Natural killer cell treated with Interleukin-12 subunit alpha and Interleukin-12 subunit beta and Interleukin-15 and Interleukin-18, amount 100 ng/mL, for 72 hours (primary cell): ENCODE measurements around the gene TMEM158. TPM values are rescaled to one million over a fixed set of nuclear protein-coding genes. Genes with fewer than 3 reads are reported as not detected.

Source experiments
- ATAC-seq, 2 donors: fragments of 150-1000 bp; cut with Tn5 transposase in 1 of 2; sonication (Bioruptor Pico), chemical (Tn5 transposase) in 1 of 2; 2 replicates each; pipeline ENCODE4 v1.10.0; 2021
- DNase-seq: peaks from one replicate; pipeline ENCODE4 v3.0.0; 2022; ENCODE audit warnings: low spot score
- H3K27ac Mint-ChIP-seq, 2 donors: 1 replicate in 1 of 2; 2 replicates in 1 of 2; pipeline ENCODE4 v1.8.0; 2022; ENCODE audit warnings: mixed read lengths in 2 of 2, mild to moderate bottlenecking in 1 of 2, moderate library complexity in 1 of 2
- H3K27me3 Mint-ChIP-seq, 2 donors: 1 replicate in 1 of 2; 2 replicates in 1 of 2; pipeline ENCODE4 v1.8.0; 2022; ENCODE audit warnings: mixed read lengths in 2 of 2
- H3K36me3 Mint-ChIP-seq: one replicate; pipeline ENCODE4 v1.8.0; 2022; ENCODE audit warnings: mixed read lengths
- H3K4me1 Mint-ChIP-seq, 2 donors: 1 replicate in 1 of 2; 2 replicates in 1 of 2; pipeline ENCODE4 v1.8.0; 2022; ENCODE audit warnings: low read depth in 2 of 2, mixed read lengths in 2 of 2, mild to moderate bottlenecking in 1 of 2
- H3K4me3 Mint-ChIP-seq: one replicate; pipeline ENCODE4 v1.8.0; 2022; ENCODE audit warnings: mixed read lengths
- H3K9me3 Mint-ChIP-seq: 2 replicates; pipeline ENCODE4 v1.8.0; 2022; ENCODE audit warnings: mixed read lengths
- total RNA-seq, 2 donors: library from RNA; stranded (reverse); gene quantifications; one replicate each; pipeline ENCODE4 v1.2.3, GENCODE V29; 2022

The TMEM158 gene
- total RNA-seq, 2 donors from 2014 or later = 0.56 to 2.5 TPM

DNA sequence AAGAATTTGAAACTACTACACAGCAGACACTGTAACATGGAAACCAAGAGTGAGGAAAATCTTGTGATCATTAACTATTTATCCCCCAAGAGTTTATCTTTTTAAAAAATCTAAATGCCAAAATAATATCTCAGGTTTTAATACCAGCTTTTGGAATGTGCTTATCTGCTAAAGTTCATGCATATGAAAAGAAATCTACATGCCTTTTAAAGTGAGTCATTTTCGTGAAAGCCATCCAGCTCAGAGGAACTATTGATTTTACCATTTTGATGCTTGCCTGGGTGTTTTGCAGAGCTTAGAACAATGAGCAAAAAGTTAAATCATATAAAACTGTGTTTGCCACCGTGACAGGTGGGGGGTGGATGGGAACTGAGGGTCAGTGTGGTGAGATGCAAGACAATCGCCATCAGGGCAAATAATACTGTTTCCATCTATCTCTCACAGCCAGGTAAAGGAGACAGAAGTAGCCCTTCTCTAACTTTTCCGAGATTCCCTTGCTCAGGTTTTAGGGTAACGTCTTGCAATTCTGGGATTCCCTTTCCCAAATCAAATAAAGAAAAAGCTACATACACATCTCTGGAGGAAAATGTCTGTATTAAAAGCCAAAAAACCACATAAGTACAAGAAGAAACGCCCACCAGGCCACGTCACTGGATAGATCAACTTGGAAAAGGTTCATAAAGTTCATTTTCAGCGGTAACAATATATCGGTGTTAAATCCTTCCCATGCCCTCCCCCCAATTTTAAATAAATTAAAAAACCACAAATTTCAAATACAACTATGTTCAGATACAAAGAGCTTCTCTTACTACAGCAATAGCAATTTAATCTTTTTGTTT, 2.0 kb downstream of the TMEM158 start:
- DNase-seq (no peak), ATAC-seq (no peak)
- Mint-ChIP-seq H3K4me1 (peaks cover 2 to 8% of the 10 kb centered on the region in 2 donors), H3K27me3 (peaks cover 41 to 67% of the 10 kb centered on the region in 2 donors), H3K36me3 (no peaks in the 10 kb centered on the region), H3K27ac (no peak overlapping the region), H3K9me3 (no peaks in the 10 kb centered on the region), H3K4me3 (peak overlapping the region; percentile 87)

DNA sequence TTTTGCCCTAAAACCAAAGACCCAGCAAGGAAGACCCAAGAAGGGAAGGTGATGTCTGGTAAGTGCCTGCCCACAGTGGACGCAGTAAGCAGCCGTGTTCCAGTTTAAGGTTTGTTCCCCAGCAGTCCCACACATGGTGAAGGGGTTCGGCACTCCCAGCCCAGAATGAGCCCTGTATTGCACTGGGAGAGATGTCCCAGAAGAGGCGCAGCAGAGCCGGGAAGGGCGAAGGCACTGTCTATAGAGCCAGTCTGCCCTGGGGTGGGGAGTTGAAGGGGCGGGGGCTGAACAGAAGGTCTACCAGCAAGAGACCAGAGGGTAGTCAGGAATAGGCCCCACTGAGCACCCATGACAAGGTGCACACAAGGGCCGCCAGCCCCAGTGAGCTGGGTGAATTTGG, 6.4 kb downstream of the TMEM158 start:
- no peak for DNase-seq
- ATAC-seq = no peak
- no peaks in the 10 kb centered on the region for H3K36me3 Mint-ChIP-seq
- peaks cover 2 to 5% of the 10 kb centered on the region in 2 donors for H3K4me1 Mint-ChIP-seq
- H3K27me3 Mint-ChIP-seq = peaks cover 29 to 48% of the 10 kb centered on the region in 2 donors
- H3K9me3 Mint-ChIP-seq = no peaks in the 10 kb centered on the region
- H3K4me3 Mint-ChIP-seq = no peak overlapping the region
- no peak overlapping the region for H3K27ac Mint-ChIP-seq

DNA sequence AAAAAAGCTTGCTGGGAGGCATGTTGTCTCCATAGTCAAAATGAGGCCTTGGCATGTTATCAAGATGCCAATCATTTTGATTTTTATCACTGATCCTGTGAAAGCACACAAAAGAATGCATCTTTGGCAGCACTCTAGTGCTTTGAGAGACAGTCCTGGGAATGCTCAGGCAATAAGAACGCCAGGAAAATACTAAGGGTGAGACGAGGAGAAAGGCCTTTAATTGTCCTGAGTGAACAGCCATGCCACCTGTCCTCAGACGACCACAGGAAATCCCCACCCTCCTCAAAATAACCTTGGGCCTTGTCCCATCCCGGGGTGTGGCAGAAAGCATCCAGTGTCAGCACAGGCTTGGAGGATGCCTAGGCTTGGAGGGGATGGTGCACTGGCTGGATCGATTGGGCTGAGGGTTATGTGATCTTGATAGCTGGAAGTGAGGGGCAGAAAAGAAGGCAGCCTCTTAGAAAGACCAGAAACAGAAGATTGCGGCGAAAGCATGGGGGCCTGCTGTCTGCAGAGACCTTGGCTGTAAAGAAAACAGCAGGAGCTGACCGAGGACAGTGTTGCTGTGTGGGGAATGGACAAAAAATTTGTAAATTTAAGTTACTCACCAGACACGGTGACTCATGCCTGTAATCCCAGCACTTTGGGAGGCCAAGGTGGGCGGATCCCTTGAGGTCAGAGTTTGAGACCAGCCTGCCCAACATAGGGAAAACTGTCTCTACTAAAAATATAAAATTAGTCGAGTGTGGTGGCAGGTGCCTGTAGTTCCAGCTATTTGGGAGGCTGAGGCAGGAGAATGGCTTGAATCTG, 7.3 kb downstream of the TMEM158 start:
- Mint-ChIP-seq H3K36me3 (no peaks in the 10 kb centered on the region), H3K9me3 (no peaks in the 10 kb centered on the region), H3K4me1 (no peaks in the 10 kb centered on the region), H3K27ac (no peak overlapping the region), H3K27me3 (peaks cover 25 to 39% of the 10 kb centered on the region in 2 donors), H3K4me3 (no peak overlapping the region)
- DNase-seq (no peak), ATAC-seq (no peak)

DNA sequence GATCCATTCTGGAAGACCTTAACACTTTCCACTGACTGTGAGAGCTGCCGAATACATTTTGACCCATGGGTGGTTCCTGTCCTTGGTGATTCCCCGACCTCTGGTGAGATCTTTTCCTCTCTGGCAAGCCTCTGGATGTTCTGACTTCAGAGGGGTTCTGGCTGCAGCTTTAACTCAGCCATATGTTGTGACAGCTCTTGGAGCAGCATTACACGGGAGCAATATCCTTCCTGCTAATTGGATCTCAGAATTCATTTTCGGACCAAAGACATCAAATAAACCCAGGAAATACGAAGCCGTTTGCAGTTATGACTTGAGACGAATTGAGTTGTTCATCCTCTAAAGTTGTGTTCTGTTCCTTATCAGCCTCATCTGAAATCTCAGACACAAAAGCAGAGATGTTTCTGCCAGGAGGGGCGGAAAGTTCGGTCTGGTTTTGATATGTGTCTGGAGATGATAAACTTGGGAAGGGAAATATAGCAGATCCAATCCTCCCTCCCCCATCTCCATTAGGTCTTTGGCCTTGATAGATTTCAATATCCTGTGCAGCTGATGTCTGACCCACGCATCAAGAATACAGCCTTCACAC, 10.0 kb downstream of the TMEM158 start:
- no peak overlapping the region for H3K4me3 Mint-ChIP-seq
- peaks cover 14 to 22% of the 10 kb centered on the region in 2 donors for H3K27me3 Mint-ChIP-seq
- no peaks in the 10 kb centered on the region for H3K4me1 Mint-ChIP-seq
- H3K36me3 Mint-ChIP-seq = no peaks in the 10 kb centered on the region
- H3K27ac Mint-ChIP-seq = no peak overlapping the region
- DNase-seq (no peak), ATAC-seq (no peak)
- no peaks in the 10 kb centered on the region for H3K9me3 Mint-ChIP-seq

DNA sequence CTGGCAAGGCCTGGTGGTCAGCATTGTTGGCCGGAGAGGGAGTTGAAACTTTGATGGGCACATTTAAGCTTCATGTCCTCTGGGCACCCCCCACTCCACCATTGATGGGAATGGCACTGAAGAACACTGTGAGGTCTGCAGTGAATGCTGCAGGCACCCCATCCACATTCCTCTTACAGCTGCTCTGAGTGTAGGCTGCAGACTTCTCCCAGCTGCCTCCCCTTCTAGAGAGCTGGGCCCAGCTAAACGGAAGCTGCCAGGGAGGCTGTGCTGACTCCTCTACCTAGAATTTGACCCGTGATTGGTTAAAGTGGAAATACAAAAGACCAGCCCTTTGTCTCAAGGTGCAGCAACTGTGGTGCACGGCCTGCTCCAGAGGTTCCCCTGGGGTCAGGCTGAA, 10.6 kb downstream of the TMEM158 start:
- DNase-seq = no peak
- no peaks in the 10 kb centered on the region for H3K36me3 Mint-ChIP-seq
- ATAC-seq = no peak
- H3K27ac Mint-ChIP-seq = no peak overlapping the region
- no peak overlapping the region for H3K4me3 Mint-ChIP-seq
- peaks cover 21 to 29% of the 10 kb centered on the region in 2 donors for H3K27me3 Mint-ChIP-seq
- H3K4me1 Mint-ChIP-seq = peaks cover 4% of the 10 kb centered on the region in 2 donors
- H3K9me3 Mint-ChIP-seq = no peaks in the 10 kb centered on the region

DNA sequence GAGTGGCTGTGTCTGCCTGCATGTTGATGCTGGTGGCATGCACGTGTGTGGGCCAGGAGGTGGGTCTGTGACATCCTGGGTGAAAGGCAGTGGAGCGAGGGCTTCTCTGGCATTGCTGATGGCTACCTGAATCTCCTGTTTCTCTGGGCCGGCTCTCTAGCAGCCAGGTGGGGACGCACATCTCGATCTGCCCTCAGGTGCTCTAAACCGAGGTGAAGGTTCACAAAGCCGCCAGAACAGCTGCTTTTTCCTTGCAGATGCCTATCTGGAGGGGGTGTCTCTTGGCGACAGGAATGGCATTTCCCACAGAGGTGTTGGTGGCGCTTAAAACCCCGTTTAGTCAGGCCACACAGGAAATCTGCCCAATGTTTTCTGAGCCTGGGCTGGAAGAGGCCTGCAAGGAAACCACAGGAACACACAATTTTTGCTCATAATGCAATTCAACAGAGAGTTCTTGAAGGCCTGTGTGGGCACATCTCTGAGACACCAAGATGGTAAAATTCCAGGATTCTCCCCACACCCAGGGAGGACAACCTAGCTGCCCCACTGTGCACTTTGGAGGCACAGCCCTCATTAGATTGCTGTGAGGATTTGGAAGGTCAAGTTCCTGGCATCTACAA, 11.9 kb downstream of the TMEM158 start:
- no peak for DNase-seq
- no peaks in the 10 kb centered on the region for H3K9me3 Mint-ChIP-seq
- H3K4me3 Mint-ChIP-seq = no peak overlapping the region
- H3K36me3 Mint-ChIP-seq = no peaks in the 10 kb centered on the region
- H3K27ac Mint-ChIP-seq = no peak overlapping the region
- no peak for ATAC-seq
- H3K4me1 Mint-ChIP-seq = peaks cover 4% of the 10 kb centered on the region in 2 donors
- H3K27me3 Mint-ChIP-seq = peaks cover 15 to 26% of the 10 kb centered on the region in 2 donors

DNA sequence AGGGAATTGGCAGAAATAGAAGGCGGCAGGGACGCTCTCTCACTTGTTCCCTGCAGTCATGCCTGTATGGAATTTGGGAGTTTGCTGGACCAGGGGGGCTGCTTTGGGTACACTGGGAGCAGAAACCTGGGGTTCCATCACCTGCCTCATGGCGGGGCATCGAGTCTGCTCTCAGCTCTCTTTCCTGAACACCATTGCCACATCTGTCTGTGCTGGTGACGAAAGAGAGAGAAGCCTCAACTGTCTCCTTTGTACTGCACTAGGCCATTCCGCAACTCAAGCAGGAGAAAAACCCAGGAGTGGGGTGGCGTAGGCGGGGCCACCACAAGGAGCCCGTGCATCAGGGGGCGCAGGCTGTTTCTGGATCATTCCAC, 14.0 kb downstream of the TMEM158 start:
- H3K9me3 Mint-ChIP-seq = no peaks in the 10 kb centered on the region
- peaks cover 14 to 16% of the 10 kb centered on the region in 2 donors for H3K27me3 Mint-ChIP-seq
- no peak overlapping the region for H3K4me3 Mint-ChIP-seq
- H3K36me3 Mint-ChIP-seq = no peaks in the 10 kb centered on the region
- H3K27ac Mint-ChIP-seq = no peak overlapping the region
- H3K4me1 Mint-ChIP-seq = peaks cover 4% of the 10 kb centered on the region in 2 donors
- ATAC-seq (no peak), DNase-seq (no peak)

DNA sequence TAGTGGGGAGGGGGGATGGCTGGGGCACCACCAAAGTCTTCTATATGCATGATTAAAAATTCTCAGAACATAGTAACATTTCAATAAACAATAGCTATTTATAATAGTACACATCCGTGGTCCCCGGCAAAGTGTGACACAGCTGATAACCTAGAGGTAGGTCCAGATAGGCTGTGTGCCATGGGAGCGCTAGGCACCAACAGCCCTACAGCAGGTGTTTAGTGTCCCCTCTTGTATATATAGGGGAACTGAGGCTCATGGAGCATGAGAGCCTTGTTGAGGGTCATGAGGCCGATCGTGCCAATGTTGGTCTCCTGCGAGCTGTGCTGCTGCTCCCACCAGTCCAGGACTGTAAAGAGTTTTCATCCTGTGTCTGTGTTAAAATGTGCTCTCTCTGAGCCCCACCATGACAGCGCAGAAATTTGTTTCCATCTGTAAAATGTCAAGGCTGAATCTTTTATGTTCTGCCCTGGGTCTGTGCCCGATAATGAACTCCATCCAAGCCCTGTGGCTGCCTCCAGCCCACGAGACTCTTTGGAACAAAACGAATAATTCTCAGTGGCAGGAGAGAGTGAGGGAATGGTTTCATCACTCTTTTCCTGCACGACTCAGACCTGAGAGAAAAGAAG, 14.5 kb downstream of the TMEM158 start:
- peaks cover 13 to 16% of the 10 kb centered on the region in 2 donors for H3K27me3 Mint-ChIP-seq
- no peaks in the 10 kb centered on the region for H3K36me3 Mint-ChIP-seq
- ATAC-seq (no peak), DNase-seq (no peak)
- H3K4me1 Mint-ChIP-seq = peaks cover 4% of the 10 kb centered on the region in 2 donors
- no peak overlapping the region for H3K27ac Mint-ChIP-seq
- no peak overlapping the region for H3K4me3 Mint-ChIP-seq
- H3K9me3 Mint-ChIP-seq = no peaks in the 10 kb centered on the region

DNA sequence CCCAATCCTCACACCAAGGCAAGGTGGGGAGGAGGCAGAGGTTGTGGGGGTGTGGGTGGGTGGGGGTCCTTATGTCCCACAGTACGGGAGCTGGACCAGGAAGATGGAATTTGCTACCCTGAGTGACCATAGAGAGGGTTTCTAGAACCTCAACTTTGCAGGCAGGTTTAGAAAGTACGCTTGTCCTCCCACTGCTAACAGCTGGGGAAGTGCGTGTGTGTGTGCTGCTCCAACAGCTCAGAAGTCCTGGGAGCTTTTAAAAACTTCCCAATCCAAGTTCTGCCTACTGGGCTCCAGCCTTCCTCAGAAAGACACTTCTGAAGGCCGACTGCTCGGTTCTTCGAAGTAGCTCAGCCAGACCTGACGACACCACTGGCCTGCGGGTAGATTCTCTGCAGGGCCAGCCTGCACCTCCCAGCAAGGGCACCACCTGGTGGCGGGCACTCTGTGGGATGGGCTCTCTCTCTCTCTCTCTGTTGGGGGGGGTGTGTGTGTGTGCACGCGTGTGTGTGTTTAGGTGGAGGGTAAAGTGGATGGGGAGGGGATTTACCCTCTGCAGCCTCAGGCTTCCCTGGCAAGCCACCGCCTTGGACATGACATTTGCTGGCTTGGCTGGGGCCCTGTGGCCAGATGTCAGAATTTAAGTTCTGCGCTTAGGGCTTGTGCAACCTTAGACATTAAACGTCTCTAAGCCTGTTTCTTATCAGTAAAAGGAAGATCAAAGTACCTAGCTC, 15.6 kb downstream of the TMEM158 start:
- Mint-ChIP-seq H3K4me1 (peaks cover 4% of the 10 kb centered on the region in 2 donors), H3K36me3 (no peaks in the 10 kb centered on the region), H3K9me3 (no peaks in the 10 kb centered on the region), H3K27me3 (peaks cover 13 to 16% of the 10 kb centered on the region in 2 donors), H3K4me3 (no peak overlapping the region), H3K27ac (peak overlapping the region in 1 of 2 donors; percentile 40)
- peak; percentile 78 for DNase-seq
- peak; percentile 78 to 88 for ATAC-seq

DNA sequence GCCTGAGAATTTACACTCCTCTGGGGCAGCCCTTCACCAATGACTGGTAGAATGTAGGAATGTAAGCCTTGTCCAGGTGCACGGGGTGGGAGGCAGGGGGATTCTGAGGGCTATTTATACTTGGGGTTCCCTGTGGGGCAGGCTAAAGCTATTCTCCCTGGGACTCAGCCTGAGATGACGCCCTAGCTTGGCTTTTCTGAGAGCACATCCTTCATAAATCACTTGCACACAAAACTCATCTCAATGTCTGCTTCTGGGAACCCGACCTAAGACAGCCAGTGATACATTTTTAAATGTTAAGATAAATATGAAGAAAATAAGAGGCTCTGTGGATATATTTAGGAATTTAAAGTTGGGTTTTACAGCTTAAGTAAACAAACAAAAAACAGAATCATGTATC, 16.6 kb downstream of the TMEM158 start:
- Mint-ChIP-seq H3K36me3 (no peaks in the 10 kb centered on the region), H3K9me3 (no peaks in the 10 kb centered on the region), H3K4me1 (peaks cover 4% of the 10 kb centered on the region in 2 donors), H3K4me3 (no peak overlapping the region), H3K27me3 (peaks cover 13 to 16% of the 10 kb centered on the region in 2 donors), H3K27ac (no peak overlapping the region)
- DNase-seq = no peak
- no peak for ATAC-seq

DNA sequence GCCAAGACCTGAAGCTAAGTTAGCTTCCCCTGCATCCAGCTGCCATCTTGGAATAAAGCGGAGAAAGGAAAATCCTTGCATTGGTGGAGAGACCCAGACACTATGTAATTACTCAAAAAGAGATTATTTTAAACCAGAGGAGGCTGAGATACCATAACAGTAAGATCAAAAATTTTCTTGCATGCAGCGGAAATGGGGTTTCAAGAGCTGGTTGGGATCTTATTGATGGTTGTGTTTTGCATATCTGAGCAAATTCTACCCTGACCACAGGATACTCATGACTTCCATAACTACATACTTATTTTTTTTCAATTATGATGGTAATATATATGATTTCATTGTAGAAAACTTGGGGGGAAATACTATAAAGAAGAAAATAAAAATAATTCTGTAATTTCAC, 17.5 kb downstream of the TMEM158 start:
- Mint-ChIP-seq H3K9me3 (no peaks in the 10 kb centered on the region), H3K36me3 (no peaks in the 10 kb centered on the region), H3K27ac (no peak overlapping the region), H3K27me3 (peaks cover 13 to 14% of the 10 kb centered on the region in 2 donors), H3K4me3 (no peak overlapping the region), H3K4me1 (peaks cover 4% of the 10 kb centered on the region in 2 donors)
- DNase-seq (no peak), ATAC-seq (peak in 1 of 2 donors; percentile 53)

DNA sequence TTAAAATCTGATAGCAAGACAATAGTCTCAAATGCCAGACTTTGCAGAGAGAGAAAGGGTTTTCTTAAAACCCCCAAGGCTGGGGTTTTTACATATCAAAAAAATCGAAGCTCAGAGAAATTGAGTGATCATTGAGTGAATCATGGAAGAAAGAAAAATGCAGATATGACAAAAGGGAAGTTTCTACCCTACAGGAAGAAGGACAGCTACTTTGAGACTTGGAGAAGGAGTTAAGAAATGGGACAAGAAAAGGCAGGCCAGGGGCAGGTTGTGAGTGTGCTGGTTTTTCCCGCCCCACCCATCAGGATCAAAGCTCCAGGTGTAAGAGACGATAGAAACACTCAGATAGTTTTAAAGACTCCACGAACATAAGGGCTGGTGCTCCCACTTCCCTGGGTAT, 18.6 kb downstream of the TMEM158 start:
- DNase-seq (no peak), ATAC-seq (no peak)
- H3K4me1 Mint-ChIP-seq = peaks cover 4% of the 10 kb centered on the region in 2 donors
- H3K4me3 Mint-ChIP-seq = no peak overlapping the region
- H3K27me3 Mint-ChIP-seq = peaks cover 13 to 17% of the 10 kb centered on the region in 2 donors
- no peaks in the 10 kb centered on the region for H3K36me3 Mint-ChIP-seq
- no peak overlapping the region for H3K27ac Mint-ChIP-seq
- no peaks in the 10 kb centered on the region for H3K9me3 Mint-ChIP-seq

DNA sequence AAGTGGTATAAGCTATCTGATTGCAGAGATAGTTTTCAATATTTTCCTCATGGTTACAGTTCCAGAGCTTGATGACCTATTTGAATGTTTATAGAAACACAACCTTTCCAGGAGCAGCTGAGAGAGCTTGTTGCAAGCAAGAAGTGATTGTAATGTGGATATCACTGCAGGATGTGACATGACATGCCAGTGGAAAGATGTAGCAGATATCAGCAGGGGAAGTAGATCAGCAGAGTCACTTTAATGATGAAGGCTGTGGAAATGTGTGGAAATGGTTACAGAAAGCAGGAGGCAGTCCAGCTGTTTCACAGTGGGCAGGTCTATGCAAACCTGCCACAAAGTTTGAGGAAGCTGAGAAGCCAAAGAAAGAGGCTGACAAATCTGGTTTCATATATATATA, 21.0 kb downstream of the TMEM158 start:
- Mint-ChIP-seq H3K4me3 (no peak overlapping the region), H3K4me1 (no peaks in the 10 kb centered on the region), H3K9me3 (no peaks in the 10 kb centered on the region), H3K27me3 (peaks cover 8 to 11% of the 10 kb centered on the region in 2 donors), H3K27ac (no peak overlapping the region), H3K36me3 (no peaks in the 10 kb centered on the region)
- DNase-seq (no peak), ATAC-seq (no peak)
